ENCODE data around the gene SLC22A3.

Gene SLC22A3

GRCh38 chr6:160331753-160332152 is 16.4 kb upstream of the SLC22A3 start:
- DNase-seq (ENCODE audit: insufficient read length, low spot score), result no peak
- FAIRE-seq, result no peak
- TF ChIP-seq POU2F2 (IDR thresholded peaks at IDR 0.05; ENCODE audit: low read depth, low read length), result no peak
- TF ChIP-seq SPI1 (IDR thresholded peaks at IDR 0.05; ENCODE audit: low read depth, low read length), result no peak
- TF ChIP-seq TAF1 (IDR thresholded peaks at IDR 0.05; ENCODE audit: low read depth, low read length), result no peak
- TF ChIP-seq POLR2AphosphoS5 (IDR thresholded peaks at IDR 0.05; ENCODE audit: low read depth, low read length), result no peak
- no peak for TF ChIP-seq POLR2A (IDR thresholded peaks at IDR 0.05; ENCODE audit: low read depth, low read length)
- TF ChIP-seq PAX5 (IDR thresholded peaks at IDR 0.05; ENCODE audit: insufficient read depth, low read length, severe bottlenecking), result no peak

GRCh38 chr6:160333101-160333500 is 15.1 kb upstream of the SLC22A3 start:
- TF ChIP-seq PAX5 (IDR thresholded peaks at IDR 0.05; ENCODE audit: insufficient read depth, low read length, severe bottlenecking) (no peak), TAF1 (IDR thresholded peaks at IDR 0.05; ENCODE audit: low read depth, low read length) (no peak), POLR2A (IDR thresholded peaks at IDR 0.05; ENCODE audit: low read depth, low read length) (no peak), POU2F2 (IDR thresholded peaks at IDR 0.05; ENCODE audit: low read depth, low read length) (no peak), POLR2AphosphoS5 (IDR thresholded peaks at IDR 0.05; ENCODE audit: low read depth, low read length) (no peak), SPI1 (IDR thresholded peaks at IDR 0.05; ENCODE audit: low read depth, low read length) (no peak)
- DNase-seq (ENCODE audit: insufficient read length, low spot score) (no peak), FAIRE-seq (no peak)

- DNase-seq (ENCODE audit: insufficient read length, low spot score) (no peak), FAIRE-seq (no peak)
- TF ChIP-seq POLR2AphosphoS5 (IDR thresholded peaks at IDR 0.05; ENCODE audit: low read depth, low read length) (no peak), PAX5 (IDR thresholded peaks at IDR 0.05; ENCODE audit: insufficient read depth, low read length, severe bottlenecking) (no peak), TAF1 (IDR thresholded peaks at IDR 0.05; ENCODE audit: low read depth, low read length) (no peak), SPI1 (IDR thresholded peaks at IDR 0.05; ENCODE audit: low read depth, low read length) (no peak), POLR2A (IDR thresholded peaks at IDR 0.05; ENCODE audit: low read depth, low read length) (no peak), POU2F2 (IDR thresholded peaks at IDR 0.05; ENCODE audit: low read depth, low read length) (no peak)
Observed at GRCh38 chr6:160333841-160334240, 14.3 kb upstream of the SLC22A3 start.

GRCh38 chr6:160336200-160336599 is 12.0 kb upstream of the SLC22A3 start:
- DNase-seq (ENCODE audit: insufficient read length, low spot score) (no peak), FAIRE-seq (no peak)
- TF ChIP-seq TAF1 (IDR thresholded peaks at IDR 0.05; ENCODE audit: low read depth, low read length) (no peak), POLR2A (IDR thresholded peaks at IDR 0.05; ENCODE audit: low read depth, low read length) (no peak), POLR2AphosphoS5 (IDR thresholded peaks at IDR 0.05; ENCODE audit: low read depth, low read length) (no peak), PAX5 (IDR thresholded peaks at IDR 0.05; ENCODE audit: insufficient read depth, low read length, severe bottlenecking) (no peak), POU2F2 (IDR thresholded peaks at IDR 0.05; ENCODE audit: low read depth, low read length) (no peak), SPI1 (IDR thresholded peaks at IDR 0.05; ENCODE audit: low read depth, low read length) (no peak)

GRCh38 chr6:160337301-160337700 is 10.9 kb upstream of the SLC22A3 start:
- no peak for FAIRE-seq
- TF ChIP-seq SPI1 (IDR thresholded peaks at IDR 0.05; ENCODE audit: low read depth, low read length) (no peak), POLR2AphosphoS5 (IDR thresholded peaks at IDR 0.05; ENCODE audit: low read depth, low read length) (no peak), TAF1 (IDR thresholded peaks at IDR 0.05; ENCODE audit: low read depth, low read length) (no peak), PAX5 (IDR thresholded peaks at IDR 0.05; ENCODE audit: insufficient read depth, low read length, severe bottlenecking) (no peak), POU2F2 (IDR thresholded peaks at IDR 0.05; ENCODE audit: low read depth, low read length) (no peak), POLR2A (IDR thresholded peaks at IDR 0.05; ENCODE audit: low read depth, low read length) (no peak)
- no peak for DNase-seq (ENCODE audit: insufficient read length, low spot score)

- FAIRE-seq, result no peak
- no peak for TF ChIP-seq POU2F2 (IDR thresholded peaks at IDR 0.05; ENCODE audit: low read depth, low read length)
- no peak for TF ChIP-seq POLR2AphosphoS5 (IDR thresholded peaks at IDR 0.05; ENCODE audit: low read depth, low read length)
- no peak for TF ChIP-seq SPI1 (IDR thresholded peaks at IDR 0.05; ENCODE audit: low read depth, low read length)
- no peak for TF ChIP-seq POLR2A (IDR thresholded peaks at IDR 0.05; ENCODE audit: low read depth, low read length)
- no peak for TF ChIP-seq PAX5 (IDR thresholded peaks at IDR 0.05; ENCODE audit: insufficient read depth, low read length, severe bottlenecking)
- TF ChIP-seq TAF1 (IDR thresholded peaks at IDR 0.05; ENCODE audit: low read depth, low read length), result no peak
- DNase-seq (ENCODE audit: insufficient read length, low spot score), result no peak
Observed at GRCh38 chr6:160337991-160338390, 10.2 kb upstream of the SLC22A3 start.

GRCh38 chr6:160343144-160343543 is 5.0 kb upstream of the SLC22A3 start:
- FAIRE-seq (no peak), DNase-seq (ENCODE audit: insufficient read length, low spot score) (no peak)
- no peak for TF ChIP-seq TAF1 (IDR thresholded peaks at IDR 0.05; ENCODE audit: low read depth, low read length)
- TF ChIP-seq POLR2A (IDR thresholded peaks at IDR 0.05; ENCODE audit: low read depth, low read length), result no peak
- TF ChIP-seq SPI1 (IDR thresholded peaks at IDR 0.05; ENCODE audit: low read depth, low read length), result no peak
- TF ChIP-seq POU2F2 (IDR thresholded peaks at IDR 0.05; ENCODE audit: low read depth, low read length), result no peak
- TF ChIP-seq POLR2AphosphoS5 (IDR thresholded peaks at IDR 0.05; ENCODE audit: low read depth, low read length), result no peak
- no peak for TF ChIP-seq PAX5 (IDR thresholded peaks at IDR 0.05; ENCODE audit: insufficient read depth, low read length, severe bottlenecking)

GRCh38 chr6:160344271-160344670 is 3.9 kb upstream of the SLC22A3 start:
- DNase-seq (ENCODE audit: insufficient read length, low spot score) (no peak), FAIRE-seq (no peak)
- TF ChIP-seq TAF1 (IDR thresholded peaks at IDR 0.05; ENCODE audit: low read depth, low read length), result no peak
- TF ChIP-seq PAX5 (IDR thresholded peaks at IDR 0.05; ENCODE audit: insufficient read depth, low read length, severe bottlenecking), result no peak
- TF ChIP-seq SPI1 (IDR thresholded peaks at IDR 0.05; ENCODE audit: low read depth, low read length), result no peak
- TF ChIP-seq POLR2A (IDR thresholded peaks at IDR 0.05; ENCODE audit: low read depth, low read length), result no peak
- TF ChIP-seq POLR2AphosphoS5 (IDR thresholded peaks at IDR 0.05; ENCODE audit: low read depth, low read length), result no peak
- TF ChIP-seq POU2F2 (IDR thresholded peaks at IDR 0.05; ENCODE audit: low read depth, low read length), result no peak

GRCh38 chr6:160347259-160348222 is 637 bp upstream of the SLC22A3 start:
- TF ChIP-seq SPI1 (IDR thresholded peaks at IDR 0.05; ENCODE audit: low read depth, low read length) (no peak), POLR2A (IDR thresholded peaks at IDR 0.05; ENCODE audit: low read depth, low read length) (no peak), TAF1 (IDR thresholded peaks at IDR 0.05; ENCODE audit: low read depth, low read length) (no peak), POLR2AphosphoS5 (IDR thresholded peaks at IDR 0.05; ENCODE audit: low read depth, low read length) (no peak), POU2F2 (IDR thresholded peaks at IDR 0.05; ENCODE audit: low read depth, low read length) (no peak), PAX5 (IDR thresholded peaks at IDR 0.05; ENCODE audit: insufficient read depth, low read length, severe bottlenecking) (no peak)
- FAIRE-seq (no peak), DNase-seq (ENCODE audit: insufficient read length, low spot score) (no peak)

All from GM12891 (cell line).